Aortic smooth muscle cell (primary cell): ENCODE data around the gene CXorf51B. TPM values are rescaled to one million over a fixed set of nuclear protein-coding genes. Genes with fewer than 3 reads are reported as not detected.

ENCODE experiments used
- total RNA-seq: library from RNA; depleted of rRNA; stranded (reverse); fragments of >200 nt; gene quantifications from 2 replicates; pipeline ENCODE4 v1.2.3, GENCODE V29; 2014

Gene CXorf51B
- total RNA-seq: not detected in 2 replicates

DNA sequence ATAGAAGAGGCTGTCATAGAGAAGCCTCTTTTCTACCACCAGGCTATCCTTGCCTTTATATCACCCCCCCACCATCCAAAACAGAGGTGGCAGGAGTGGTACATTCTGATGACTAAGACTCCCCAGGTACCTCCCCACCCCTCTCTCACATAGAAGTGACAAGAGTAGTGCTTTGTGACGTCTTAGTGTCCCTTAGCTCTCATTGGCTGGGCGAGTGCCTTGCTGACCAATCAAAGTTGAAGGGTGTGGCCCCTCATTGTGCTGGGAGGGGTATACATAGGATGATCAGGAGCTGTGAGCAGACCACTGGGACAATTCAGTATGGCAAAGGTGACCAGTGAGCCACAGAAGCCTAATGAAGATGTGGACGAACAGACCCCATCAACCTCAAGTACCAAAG lies at the start of gene CXorf51B:
Gene CXorf51B, plus strand, starts transcription at position 301 of the 400 bp plus-strand sequence. Its CDS starts 21 bp downstream, at position 322.

DNA sequence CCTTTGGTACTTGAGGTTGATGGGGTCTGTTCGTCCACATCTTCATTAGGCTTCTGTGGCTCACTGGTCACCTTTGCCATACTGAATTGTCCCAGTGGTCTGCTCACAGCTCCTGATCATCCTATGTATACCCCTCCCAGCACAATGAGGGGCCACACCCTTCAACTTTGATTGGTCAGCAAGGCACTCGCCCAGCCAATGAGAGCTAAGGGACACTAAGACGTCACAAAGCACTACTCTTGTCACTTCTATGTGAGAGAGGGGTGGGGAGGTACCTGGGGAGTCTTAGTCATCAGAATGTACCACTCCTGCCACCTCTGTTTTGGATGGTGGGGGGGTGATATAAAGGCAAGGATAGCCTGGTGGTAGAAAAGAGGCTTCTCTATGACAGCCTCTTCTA lies 5.1 kb downstream of the CXorf51B start, which contains the start of gene CXorf51A:
Gene CXorf51A, minus strand, starts transcription at position 101 of the 400 bp plus-strand sequence. Its CDS starts 21 bp downstream, at position 80.

Other genes starting within 250 kb of the CXorf51B start
- gene CXorf51A, start 5.0 kb downstream of the CXorf51B start, total RNA-seq: not detected in 2 replicates